Dermis blood vessel endothelial cell (primary cell): ENCODE results near the gene EIF2D. TPM values are rescaled to one million over a fixed set of nuclear protein-coding genes. Genes with fewer than 3 reads are reported as not detected.
"Not testable (repeated sequence)": the region's sequence is repeated elsewhere in the genome, so short reads cannot be mapped to it uniquely, and the experiment has no call there.

Experiments used
- DNase-seq: peaks from one replicate; pipeline ENCODE4 v3.0.0; 2010
- total RNA-seq: library from RNA; depleted of rRNA; stranded (reverse); fragments of >200 nt; gene quantifications from 2 replicates; pipeline ENCODE4 v1.2.3, GENCODE V29; 2014

Gene EIF2D, protein sequence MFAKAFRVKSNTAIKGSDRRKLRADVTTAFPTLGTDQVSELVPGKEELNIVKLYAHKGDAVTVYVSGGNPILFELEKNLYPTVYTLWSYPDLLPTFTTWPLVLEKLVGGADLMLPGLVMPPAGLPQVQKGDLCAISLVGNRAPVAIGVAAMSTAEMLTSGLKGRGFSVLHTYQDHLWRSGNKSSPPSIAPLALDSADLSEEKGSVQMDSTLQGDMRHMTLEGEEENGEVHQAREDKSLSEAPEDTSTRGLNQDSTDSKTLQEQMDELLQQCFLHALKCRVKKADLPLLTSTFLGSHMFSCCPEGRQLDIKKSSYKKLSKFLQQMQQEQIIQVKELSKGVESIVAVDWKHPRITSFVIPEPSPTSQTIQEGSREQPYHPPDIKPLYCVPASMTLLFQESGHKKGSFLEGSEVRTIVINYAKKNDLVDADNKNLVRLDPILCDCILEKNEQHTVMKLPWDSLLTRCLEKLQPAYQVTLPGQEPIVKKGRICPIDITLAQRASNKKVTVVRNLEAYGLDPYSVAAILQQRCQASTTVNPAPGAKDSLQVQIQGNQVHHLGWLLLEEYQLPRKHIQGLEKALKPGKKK
- 66.1 and 69.9 TPM in 2 replicates for total RNA-seq

DNA sequence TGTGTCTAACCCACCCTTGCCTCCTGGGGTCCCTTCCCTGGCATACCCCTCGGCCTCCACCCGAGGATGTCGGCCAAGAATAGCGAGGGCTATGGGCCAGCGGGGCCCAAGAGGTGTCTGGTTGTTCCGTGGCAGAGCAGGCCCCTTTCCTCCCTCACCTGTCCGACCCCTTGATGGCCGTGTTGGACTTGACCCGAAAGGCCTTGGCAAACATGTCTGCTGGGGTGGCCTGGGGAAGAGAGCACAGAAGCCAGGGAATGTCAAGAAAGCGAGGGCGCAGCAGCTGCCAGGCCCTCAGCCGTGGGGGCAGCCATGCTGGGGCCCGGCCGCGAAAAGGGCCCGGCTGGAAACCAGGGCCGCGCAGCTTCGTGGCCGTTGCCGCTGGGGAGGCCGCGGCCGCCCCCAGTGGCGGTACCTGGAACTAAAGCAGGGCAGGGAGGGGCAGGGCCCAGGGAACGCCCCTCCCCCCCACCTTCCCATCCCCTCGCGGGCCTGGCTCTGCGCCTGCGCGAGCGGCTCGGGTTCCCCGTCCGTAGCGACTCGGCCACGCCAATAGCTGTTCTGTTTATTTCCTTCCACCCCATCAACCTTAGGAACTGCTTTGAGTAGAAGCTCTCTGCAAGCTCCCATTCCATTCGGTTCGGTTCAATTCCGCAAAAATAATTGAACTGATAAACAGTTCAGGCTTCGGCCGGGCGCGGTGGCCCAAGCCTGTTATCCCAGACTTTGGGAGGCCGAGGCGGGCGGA is at the start of gene EIF2D:
EIF2D (minus strand) TSS at position 337 of the 748 bp plus-strand sequence; CDS start at position 214, 123 bp downstream.
- DNase-seq = peak; percentile 95

DNA sequence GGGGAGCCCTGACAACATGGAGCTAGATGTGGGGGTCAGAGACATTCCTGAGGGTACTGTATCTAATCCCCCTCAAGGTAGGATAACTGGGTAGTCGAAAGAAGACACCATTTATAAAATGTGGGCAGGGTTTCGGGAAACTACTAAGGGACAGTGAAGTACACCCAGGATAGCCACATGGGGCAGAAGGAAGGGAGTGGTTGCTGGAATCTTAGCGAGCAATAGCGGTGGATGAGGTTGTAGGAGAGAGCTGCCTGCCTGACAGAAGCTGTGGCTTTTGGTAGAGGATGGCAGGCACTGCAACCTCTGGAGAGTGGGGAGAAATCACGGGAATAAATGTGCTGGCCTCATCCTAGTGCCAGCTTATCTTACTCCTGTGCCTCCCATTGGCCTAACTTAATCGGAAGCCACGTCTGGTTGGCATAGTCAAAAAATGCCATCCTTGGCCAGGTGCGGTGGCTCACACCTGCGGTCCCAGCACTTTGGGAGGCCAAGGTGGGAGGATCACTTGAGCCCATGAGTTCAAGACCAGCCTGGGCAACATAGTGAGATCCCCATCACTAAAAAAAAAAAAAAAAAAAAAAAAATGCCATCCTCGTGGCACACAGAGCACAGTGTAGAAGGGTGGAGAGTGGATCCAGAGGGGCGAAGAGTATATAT is 49.0 kb upstream of the EIF2D start:
- DNase-seq = no peak

DNA sequence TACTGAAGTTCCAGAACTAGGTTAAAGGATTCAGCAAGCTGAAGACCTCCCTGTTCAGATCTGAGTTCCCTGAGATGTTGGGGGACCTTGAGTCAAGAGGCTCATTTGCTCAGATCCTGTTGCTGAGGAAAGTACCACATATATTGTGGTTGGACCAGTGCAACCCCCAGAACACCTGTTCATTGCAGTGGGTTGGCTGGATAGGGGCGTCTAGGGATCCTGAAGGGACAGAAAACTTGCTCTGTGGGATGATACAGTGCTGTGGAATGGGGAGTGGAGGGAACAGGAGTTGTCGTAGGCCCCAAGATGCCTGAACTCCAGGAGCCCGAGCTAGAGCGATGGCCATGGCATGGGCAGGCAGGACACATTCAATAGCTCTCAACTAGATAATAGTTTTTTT is 47.9 kb upstream of the EIF2D start:
- no peak for DNase-seq

DNA sequence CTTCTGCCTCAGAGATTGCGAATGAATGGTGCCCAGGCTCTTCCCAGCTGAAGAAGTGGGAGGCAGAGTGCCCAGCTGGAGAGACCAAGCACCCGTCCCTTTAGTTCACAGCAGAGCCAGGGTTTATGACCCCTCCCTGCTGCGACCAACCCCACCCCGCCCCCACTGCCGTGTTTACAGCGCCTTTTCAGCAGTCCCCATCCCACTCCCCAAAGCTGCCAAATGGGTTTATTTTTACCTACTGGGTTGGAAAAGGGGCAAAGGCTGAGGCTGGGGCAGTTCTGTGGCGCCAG is 46.7 kb upstream of the EIF2D start:
- DNase-seq = no peak

DNA sequence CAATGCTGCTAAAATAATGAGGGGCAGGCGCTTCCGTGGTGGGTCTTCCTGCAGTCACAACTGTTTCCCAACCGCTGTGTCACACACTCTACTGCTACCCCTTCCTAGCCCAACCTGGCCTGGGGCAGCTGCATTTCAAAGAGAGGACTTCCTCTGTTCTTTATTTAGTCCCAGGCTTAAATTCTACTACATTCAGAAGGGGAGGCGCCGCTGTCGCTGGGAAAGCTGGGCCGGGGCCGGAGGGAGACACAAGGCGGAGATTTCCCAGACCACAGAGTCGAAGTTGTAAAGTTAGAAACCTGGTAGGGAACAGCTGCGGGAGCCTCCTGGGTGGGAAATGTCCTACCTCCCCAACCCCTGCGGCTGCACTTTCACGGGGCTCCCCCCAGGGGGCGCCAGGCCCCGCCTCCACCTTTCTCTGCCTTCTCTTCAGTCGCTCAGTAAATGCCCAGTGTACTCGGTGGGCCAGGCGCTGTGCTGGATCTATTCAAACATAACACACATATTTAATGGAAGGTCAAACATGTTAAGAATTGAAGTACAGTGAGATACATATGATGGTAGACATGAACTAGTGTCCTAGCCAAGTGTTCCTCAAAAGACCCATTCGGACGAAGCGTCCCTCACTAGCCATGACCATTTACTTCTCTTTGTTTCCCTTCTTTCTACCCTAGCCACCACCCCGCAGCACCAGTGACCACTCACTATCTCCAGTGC is 46.2 kb upstream of the EIF2D start:
- peak; percentile 51 for DNase-seq

DNA sequence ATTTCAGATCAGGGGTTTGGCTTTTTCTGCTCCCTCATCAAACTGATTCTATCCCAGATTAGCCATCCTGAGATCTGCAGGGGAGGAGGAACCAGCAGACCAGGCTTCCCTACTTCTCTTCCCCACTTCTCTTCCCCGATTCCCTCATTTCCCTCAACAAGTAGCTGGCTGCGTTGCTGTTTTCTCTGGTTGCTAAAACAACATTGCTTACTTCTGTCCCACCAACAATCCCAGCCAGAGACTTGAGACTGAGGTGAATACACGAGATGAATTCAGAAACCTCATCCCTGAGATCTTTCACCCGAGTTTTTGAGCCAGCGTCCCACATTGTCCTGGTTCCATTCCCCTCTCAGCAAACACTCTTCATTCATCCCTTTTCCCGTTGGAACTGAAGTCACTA is 45.5 kb upstream of the EIF2D start:
- DNase-seq = peak; percentile 13

DNA sequence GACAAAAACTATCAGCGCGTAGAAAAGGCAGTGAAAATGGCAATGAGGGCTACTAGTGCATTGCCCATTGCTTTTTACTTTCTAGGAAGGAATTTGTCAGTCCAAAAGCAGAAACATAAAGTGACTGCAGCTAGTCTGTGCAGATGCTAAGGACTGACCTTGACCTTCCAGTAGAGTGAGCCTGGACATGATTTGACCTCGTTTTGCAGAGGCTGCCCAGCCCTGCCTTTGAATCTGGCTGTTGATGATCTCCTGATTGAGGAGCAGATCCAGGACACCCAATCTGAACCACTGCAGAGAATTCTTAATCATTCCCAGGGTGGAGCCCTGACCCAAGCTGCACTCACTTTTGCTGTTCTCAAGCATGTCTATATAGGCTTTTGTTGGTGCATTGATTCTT is 44.7 kb upstream of the EIF2D start:
- DNase-seq = no peak

DNA sequence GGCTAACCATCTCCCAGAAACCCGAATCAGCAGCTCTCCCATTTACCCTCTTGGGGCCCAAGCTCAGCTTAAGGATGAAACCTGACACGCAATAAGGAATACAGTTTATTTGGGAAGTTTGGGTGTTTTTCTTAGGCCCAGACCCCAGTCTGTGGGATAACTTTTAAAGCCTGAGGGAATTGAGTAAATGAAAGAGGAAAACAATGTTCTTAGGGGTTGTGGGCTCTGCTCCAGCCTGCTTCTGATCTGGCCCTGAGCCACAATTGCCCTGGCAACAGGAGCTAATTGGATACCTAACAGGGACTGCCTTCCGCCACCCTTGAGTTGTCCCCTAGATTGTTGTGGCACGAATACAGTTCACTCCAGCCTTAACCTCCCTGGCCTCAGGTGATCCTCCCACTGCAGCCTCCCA is 43.2 kb upstream of the EIF2D start:
- peak; percentile 49 for DNase-seq

DNA sequence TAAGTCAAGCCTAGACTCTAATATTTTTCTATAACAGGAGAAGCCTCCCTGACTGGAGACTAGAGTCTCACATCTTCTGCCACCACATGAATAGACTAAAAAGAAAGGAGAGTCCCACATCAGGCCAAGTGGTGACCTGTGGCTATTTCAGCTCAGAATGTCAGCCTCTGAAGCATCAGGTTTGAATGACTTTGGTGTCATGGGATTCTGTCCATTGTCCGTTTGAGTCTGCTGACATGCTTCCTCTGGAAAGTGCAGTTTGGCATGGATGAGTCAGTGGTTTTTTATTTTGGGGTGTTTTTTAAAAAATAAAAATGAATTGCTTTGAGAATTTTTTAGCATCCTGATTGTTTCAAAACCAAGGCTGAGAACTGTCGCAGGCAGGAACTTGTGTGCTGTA is 42.6 kb upstream of the EIF2D start:
- peak; percentile 54 for DNase-seq

DNA sequence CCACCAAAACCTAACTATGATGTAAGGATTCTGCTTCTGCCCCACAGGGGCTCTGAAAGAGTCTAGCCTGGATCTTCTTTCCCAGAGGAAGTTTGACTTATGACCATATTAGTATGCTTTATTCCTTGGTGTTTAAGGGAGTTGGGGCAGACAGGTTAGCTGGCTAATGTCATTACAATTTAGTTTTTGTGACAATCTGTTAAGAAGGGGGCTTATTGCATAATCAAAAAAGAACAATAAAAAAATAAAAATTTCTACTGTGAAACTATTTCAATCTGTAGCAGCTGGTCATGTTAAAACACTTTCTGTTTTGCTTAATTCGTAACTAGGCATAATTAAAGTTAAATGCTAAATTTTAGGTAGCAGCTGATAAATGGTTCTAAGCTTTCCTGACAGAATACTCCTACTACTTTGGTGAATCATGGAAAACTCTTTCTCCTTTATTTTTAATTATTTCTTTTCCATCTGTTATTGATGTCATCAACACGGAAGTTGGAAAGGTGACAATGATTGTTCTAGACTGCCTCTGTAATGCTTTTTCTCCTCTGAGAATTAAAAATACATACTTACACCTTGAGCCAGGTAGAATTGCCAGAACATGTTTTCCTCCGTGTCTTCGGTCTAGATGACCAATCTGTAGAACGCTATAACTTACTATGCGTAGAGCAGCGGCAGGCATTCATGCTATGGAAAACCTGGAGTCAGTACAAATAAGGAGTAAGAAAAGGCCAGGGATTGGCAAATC is 41.6 kb upstream of the EIF2D start:
- DNase-seq = no peak

DNA sequence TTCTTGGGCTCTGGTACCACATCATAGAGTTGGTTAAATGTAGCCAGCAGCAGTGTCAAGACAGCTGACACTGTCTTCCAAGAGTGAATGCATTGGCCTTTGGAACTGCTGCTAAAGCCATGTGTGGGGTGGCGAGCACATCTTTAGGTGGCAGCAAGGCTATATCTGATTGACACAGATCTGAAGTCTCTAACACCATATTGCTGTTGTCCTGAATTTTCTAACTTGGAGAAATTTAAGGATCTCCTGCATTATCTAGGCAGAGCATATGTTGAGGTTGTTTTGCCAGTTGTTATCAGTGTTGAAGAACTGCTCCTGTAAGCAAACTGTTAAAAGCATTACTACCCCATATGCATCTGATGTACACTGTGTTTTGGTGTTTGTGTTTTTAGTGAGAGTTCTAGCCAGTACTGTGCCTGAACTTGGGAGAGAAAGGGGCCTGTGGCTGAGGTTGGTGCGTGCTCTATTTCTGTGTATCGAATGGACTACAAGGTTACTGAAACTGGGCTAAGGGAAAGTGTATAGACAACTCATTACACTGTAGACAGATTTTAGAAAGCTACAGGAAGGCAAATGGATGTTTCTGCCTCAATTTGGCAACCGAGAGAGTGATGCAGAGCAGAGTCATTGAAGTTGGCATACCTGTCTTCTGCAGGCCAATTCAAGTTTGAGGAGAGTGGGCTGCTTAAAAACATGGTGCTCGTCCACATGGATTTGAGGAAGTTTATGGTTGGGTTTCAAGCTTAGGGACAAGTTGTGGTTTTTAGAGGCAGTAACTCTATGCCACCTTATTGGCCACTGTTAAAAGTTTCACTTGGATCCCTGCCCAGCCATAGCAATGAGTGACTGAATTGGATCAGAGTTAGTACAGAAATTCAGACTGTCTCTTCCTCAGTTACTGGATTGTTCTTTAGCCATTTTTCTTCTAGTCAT is 40.0 kb upstream of the EIF2D start:
- DNase-seq = no peak

DNA sequence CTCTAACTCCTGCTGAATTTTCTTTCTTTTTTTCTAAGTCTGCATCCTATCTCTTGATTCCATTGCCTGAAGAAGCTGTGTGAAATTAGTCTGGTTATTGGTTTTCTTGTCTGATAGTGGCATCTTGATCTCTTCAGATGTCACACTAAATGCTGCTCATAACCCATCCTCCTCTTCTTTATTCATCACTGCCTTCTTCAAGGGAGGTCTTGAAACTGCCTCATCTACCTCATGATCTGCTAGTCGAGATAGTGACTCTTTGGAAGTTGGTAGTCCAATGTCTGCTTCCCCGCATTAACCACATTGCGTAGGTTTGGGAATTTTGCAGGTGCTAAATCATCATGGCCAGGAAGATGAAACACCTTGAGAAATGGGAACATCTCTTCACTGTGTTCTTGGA is 38.7 kb upstream of the EIF2D start:
- DNase-seq = no peak

DNA sequence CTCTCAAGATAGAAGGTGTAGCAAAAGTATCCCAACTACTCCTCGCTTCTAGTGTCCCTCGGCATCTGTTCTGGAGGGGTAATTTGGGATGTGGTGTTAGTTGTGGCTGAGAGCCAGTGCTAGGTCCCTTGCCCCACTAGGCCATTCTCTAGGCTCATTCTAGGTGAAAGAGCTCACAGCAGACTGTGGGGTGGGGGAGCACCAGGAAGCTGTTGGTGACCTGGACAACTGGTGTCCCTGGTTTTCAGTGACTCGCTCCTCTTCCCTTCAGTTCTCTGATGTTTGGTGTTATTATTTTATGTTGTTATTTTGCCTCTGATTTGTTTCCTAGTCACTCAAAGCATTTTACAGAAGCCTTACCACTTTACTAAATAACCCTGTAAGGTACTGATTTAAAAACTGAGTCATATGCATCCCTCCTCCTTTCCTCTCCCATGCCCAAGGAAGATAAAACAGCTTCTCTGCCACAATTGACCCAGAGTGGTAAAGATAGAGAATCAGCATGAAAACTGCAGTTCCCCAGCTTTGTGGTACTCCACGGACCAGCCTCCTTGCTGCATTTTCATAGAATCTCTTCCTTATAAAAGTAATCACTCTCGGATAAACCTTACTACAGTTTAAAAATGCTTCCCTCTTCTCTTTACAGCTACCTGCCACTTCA is 37.1 kb upstream of the EIF2D start:
- DNase-seq = no peak

DNA sequence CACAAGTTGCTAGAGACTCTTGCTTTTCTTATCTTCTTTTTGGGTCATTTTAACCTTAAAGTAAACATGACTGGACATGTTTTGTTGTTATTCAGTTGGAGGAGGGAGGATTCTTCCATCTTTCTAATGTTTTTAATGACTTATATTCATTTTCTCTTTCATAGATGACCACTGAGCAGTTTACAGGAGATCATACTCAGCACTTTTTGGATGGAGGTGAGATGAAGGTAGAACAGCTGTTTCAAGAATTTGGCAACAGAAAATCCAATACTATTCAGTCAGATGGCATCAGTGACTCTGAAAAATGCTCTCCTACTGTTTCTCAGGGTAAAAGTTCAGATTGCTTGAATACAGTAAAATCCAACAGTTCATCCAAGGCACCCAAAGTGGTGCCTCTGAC is 35.0 kb upstream of the EIF2D start:
- DNase-seq = no peak

DNA sequence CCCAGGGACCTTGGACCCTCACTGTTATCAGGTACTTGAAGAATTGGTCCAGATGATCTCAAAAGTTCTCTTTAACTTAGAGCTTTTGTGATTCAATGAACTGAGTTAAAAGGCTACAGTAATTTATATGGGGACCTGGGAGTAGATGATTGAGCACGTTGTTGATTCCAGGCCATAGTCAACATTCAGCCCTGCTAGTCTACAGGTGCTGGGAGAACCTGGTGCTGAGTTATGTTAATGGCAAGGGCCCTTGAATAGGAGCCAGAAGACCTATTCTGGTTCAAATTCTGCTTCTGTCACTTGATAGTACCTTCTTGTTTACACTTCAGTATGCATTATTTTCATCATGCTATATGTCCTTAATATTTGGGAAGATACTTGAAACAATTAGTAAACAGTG is 34.2 kb upstream of the EIF2D start:
- DNase-seq = no peak

DNA sequence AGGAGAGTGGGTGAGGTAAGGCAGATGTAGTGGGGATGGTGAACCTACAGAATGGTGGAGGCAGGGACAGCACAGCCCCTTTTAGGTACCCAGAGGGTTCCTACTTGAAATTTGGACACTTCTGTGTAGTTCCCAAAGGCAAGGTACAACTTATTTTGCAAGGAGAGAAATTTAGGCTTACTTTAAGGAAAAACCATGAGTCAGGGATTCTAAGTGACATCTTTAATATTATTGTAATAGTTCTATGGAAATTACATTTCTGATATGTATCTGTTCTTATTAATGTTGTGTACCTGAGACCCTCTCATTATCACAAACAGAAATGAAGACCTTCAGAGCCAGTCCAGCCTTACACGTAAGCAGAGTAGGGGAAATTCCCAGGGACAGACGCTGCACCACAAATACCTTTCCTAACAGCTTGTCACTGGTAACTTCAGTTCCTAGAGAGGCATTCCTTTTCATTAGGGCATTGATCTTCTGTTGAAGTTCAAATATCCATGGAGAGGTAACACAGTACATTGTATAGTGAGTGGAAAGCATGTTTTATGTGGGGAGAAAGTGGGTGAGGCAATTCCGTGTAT is 30.9 kb upstream of the EIF2D start:
- DNase-seq = no peak

DNA sequence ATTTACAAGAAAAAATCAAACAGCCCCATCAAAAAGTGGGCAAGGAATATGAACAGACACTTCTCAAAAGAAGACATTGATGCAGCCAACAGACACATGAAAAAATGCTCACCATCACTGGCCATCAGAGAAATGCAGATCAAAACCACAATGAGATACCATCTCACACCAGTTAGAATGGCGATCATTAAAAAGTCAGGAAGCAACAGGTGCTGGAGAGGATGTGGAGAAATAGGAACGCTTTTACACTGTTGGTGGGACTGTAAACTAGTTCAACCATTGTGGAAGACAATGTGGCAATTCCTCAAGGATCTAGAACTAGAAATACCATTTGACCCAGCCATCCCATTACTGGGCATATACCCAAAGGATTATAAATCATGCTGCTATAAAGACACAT is 29.8 kb upstream of the EIF2D start:
- DNase-seq = not testable (repeated sequence)

DNA sequence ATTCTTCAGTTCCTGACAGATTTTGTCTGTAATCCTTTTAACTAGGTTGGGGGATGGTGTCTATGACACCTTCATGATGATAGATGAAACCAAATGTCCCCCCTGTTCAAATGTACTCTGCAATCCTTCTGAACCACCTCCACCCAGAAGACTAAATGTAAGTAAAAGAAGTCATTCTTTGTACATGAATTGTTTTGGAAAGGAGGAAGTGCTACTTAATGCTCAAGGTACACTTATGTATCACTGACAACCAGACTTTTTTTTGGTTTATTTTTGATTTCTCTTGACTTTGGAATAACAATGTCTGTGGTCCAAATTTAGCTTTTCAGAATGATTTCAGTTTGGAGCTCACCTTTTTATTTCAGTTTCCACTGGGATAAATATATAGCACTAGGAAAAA is 25.3 kb upstream of the EIF2D start:
- no peak for DNase-seq

DNA sequence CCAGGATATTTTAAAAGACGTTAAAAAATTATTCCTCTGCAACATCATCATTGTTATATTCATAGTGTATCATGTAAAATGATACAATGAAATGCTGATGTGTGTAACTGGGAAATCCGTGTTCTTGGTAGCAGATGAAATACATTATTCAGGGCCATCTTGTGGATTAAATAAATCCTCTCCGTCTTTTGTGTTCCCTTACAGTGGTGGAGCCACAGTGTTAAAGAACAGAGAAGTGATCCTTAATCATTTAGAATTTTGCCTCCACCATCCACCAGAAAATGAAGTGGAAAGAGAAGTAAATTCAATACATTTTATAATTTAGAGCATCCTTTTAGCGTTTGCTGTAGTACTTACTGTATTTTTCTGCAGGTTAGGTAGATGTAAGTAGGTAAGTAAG is 24.4 kb upstream of the EIF2D start:
- DNase-seq = no peak

DNA sequence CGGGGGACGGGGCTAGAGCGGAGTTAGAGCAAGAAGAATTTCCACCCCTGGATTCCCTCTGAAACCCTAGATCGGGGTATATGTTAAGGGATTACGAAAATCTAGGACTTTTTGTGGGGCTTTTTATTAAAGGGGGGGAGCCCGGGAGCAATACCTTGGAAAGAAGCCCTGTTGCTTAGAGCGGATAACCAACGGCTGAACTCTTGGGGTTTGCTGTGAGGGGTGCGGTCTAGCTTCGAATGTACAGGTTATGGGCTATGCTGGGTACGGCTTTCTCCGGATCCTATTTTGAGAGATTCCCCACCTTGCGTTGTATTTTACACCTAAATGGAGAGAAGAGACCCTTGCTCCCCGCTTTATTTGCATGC is 23.7 kb upstream of the EIF2D start:
- peak; percentile 15 for DNase-seq
